ENCODE data around the gene CCDC182. TPM values are rescaled to one million over a fixed set of nuclear protein-coding genes. Genes with fewer than 3 reads are reported as not detected.

Gene CCDC182
- total RNA-seq, 1 donor from 2014 or later: not detected

DNA sequence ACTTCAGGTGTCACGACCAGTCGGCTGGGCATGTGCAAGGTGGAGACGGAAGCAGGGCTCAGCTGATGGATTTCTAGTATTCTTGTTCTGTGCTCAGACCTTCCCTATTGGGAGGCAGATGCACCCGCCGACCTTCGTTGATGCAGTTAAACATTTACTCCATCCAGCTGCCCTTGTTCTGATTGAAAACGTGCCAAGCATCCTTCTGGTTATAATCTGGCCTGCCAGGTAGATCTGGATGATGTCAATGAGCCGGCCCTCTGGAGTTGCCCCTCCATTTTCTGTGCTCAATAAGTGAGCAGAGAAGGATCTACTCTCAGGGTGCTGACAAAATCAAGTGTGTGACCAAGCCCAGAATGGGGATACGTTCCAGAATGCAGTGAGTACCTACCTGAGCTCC lies 38.3 kb downstream of the CCDC182 start:
- DNase-seq (ENCODE audit: low spot score): no peak
- intact Hi-C loops (cut with DNase I): no loop called here

DNA sequence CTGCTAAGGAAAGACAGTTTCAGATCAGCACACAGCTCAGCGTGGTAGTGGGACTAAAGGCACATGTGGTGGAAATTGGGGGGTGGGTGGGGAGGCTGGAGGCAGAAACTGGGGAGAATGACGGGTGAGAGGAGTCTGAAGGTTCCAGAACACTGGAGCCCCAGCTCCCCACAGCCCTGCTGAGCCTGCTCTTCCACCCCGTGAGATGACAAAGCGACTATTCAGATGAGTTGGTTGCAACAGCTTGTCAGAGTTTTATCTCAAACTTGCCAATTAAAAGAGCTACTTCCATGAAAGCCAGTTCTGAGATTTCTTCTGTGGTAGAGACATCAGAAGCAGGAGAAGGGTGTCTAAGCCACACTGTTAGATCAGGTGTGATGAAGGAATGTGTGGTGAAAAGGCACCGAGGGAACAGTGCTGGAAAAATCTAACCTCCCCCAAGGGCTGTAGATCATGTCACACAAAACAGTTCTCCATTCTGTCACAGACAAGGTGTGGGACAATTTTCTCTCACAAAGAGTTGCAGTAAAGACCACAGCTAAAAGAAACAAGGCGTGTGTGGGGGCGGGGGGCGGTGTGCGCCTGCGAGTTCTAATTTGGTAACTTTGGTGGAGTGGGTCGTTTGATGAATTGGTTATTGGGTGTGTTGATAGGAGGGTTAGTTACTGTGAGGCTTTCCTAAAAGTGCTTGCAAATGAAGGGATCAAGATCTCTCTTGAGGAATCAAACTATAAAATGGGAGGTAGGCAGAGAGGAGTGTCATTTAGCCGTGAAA lies 39.0 kb downstream of the CCDC182 start:
- no peak for DNase-seq (ENCODE audit: low spot score)
- intact Hi-C loops (cut with DNase I): no loop called here

DNA sequence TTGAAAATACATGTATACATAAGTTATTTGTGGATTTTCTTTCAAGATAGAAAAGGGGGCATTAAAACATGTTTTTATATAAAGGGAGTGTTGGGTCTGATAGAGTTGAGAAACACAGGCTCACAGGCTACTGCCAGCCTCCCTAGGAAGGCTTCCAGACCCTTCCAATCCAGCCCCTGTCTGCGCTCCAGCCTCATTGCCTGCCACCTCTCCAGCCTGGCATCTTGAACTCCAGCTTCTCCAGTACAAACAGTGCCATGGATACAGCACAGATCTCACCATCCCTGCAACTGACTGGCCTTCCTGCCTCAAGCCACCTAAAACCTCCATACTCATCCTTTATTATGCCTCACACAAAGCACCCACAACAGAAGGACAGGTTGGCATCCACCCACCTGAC lies 40.7 kb downstream of the CCDC182 start:
- no peak for DNase-seq (ENCODE audit: low spot score)
- intact Hi-C loops (cut with DNase I): no loop called here

DNA sequence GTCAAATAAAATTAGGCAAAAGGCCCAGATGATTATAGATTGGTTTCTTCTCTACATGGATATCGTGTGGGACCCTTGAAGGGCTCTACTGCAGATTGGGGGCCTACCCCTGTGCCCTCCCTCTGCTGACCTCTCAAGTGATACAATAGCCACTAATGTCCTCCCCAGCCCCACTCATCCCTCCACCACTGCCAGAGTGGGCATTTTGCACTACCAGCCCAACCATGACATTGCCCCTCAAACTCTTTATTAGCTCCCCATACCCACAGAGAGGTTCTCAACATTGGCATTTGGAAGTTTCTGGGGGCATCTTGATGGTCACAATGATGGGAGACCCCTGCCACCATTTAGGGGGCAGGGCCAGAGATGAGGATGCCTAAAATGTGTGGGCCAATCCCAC lies 41.8 kb downstream of the CCDC182 start:
- intact Hi-C loops (cut with DNase I): no loop called here
- no peak for DNase-seq (ENCODE audit: low spot score)

DNA sequence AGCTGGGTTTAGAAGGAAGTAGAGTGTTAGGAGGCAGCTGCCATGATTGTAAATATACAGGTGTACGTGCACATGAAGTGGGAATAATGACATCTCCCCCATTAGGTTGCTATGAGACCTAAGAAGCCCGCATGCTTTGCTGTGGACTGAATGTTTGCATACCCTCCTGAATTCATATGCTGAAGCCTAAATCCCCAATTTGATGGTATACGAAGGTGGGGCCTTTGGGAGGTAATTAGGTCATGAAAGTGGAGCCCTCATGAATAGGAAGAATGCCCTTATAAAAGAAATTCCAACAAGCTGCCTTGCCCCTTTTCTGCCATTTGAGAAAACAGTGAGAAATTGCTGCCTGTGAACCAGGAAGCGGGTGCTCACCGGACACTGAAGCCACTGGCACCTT lies 44.0 kb downstream of the CCDC182 start:
- DNase-seq (ENCODE audit: low spot score): no peak
- intact Hi-C loops (cut with DNase I): no loop called here

DNA sequence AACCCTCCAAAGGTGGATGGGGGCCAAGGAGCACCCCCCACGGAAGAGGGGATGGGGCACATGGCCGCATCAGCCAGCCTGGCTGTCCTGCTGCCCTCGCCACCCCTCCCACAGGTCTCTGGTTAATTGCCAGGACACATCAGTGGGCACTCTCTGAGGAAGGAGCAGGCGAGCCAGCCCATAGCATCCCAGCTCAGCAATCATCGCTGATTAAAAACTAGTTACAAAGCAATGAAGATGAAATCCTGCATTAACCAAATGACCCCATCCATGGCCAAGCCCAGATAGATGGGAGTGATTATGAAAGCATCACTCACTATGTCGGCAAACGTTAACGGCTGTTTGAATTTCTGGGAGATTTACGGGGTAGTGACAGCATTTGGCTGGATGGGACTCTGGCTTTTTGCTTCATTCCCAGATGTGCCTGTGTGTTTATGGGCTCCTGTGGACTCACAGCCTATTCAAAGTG lies 45.3 kb downstream of the CCDC182 start:
- no peak for DNase-seq (ENCODE audit: low spot score)
- intact Hi-C loops (cut with DNase I): no loop called here

DNA sequence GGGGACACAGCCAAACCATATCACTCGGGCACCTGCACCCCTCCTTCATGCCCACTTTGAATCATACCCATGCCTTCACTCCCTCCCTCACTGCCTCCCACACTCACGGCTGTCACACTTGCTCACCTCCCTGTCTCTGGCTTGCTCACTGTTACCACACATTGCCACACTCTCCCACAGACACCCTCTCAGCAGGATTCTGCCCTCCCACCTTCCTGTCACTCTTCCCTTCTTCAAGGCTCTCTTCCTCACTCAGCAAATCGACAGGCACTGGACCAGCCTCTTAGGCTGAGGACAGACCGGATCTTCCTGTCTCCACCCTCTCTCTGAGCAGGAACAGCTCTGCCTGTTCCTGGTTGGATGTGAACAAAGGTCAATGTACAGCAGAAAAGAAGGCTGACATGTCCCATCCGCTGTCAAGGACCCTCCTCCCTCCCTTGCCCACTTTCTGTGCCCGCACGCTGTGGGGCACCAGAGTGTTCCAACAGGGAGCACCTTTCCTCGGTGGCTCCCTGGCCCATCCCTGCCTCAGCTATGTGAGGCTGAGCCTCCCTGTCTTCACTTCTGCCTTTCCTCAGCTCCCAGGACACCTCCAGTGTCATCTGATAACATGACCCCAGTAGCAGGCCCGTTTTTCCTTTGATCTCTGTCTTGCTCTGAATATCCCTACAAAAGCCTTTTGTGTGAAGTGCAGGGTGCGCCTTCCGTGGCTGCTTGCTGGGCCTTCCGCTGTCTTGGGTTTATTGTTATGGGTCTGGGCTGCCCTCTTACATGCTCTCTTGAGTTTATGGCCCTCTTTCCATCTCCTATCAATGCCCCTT lies 47.0 kb downstream of the CCDC182 start:
- intact Hi-C loops (cut with DNase I): no loop called here
- no peak for DNase-seq (ENCODE audit: low spot score)

DNA sequence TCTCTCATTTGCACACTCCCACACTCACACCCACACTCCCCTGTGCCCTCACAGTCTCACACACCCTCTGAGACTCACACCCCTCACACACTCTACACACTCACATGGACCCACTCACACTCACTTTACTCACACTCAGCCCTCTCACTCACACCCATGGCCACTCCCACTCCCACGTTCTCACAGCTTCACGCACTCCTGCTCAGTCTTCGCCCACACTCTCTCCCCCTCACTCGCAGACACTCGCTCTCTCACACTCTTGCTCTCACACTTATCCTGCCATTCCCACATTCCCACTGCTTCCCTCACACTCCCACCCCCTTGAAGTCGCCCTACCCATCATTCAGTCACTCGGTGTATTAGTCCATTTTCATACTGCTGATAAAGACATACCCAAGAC lies 47.9 kb downstream of the CCDC182 start:
- intact Hi-C loops (cut with DNase I): no loop called here
- no peak for DNase-seq (ENCODE audit: low spot score)

DNA sequence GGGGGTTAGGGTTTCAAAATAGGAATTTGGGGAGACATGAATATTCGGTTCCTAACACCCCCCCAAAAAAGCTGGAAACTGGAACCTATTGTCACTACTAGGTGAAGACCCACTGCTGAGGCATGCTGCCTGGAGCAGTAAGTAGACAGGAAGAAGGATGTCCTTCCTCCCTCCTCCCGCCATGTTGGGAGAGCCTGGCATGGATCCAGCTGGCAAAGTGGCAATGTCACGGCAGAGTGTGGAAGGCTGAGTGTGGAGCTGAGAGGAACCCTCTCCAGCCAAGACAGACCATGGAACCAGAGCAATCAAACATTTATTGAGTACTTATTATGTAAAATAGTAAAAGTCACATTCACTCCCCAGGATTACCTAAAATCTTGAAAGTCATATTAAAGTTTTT lies 49.0 kb downstream of the CCDC182 start:
- intact Hi-C loops (cut with DNase I): no loop called here
- no peak for DNase-seq (ENCODE audit: low spot score)

Other genes with a start within 250 kb of the CCDC182 start
- gene MRPS23, start 104.7 kb upstream of the CCDC182 start, total RNA-seq: 59.6 TPM
- 46.6 TPM for gene CUEDC1, start 210.1 kb upstream of the CCDC182 start, total RNA-seq
- gene VEZF1, start 243.0 kb upstream of the CCDC182 start, total RNA-seq: 55.3 TPM

Data from cardiac septum (tissue), 1 donor.